ENCODE data around the gene SELENOV. TPM values are rescaled to one million over a fixed set of nuclear protein-coding genes. Genes with fewer than 3 reads are reported as not detected.

The SELENOV gene
- total RNA-seq, 3 donors from 2014 or later = not detected

DNA sequence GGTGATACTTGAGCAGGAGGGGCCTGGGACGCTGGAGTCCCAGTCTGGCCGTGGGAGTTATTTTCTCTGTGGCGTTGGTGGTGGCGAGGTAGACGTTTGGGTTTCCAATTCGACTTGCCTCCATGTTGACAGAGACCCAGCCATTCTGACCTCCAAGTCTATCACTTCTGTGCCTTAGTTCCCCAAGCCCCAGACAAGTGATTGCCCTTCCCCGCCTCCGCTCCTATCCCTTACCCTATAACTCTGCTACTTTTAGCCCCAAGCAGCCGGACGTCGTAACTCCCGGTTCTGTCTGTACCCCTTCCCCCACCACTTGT, 33.8 kb upstream of the SELENOV start:
- H3K27ac ChIP-seq = peak overlapping the region; percentile 86 to 88
- intact Hi-C loops (cut with DNase I; ENCODE audit: low total_unique reads) = no loop called here

DNA sequence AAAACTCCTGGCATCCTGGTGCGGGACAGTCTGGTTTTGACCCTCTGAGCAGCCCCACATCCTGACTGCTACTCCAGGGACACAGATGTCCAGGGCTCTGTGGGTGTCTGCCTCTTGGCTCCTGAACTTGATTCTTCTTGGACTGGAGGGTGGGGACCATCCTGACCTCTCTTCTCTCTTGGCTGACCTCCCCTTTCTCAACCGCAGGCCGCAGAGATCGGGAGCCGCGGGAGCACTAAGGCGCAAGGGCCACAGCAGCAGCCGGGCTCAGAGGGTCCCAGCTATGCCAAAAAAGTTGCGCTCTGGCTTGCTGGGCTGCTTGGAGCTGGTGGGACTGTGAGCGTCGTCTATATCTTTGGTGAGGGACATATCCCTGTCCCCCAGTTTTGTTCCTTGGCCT, 33.3 kb upstream of the SELENOV start:
- H3K27ac ChIP-seq = no peak overlapping the region
- intact Hi-C loops (cut with DNase I; ENCODE audit: low total_unique reads) = no loop called here
- peak overlapping the region; percentile 63 to 96 (median 92) for H3K4me3 ChIP-seq

More for the DNA sequence above, 33.8 kb upstream of the SELENOV start:
- no peak for DNase-seq (ENCODE audit: low spot score in 2 of 2)
- Histone ChIP-seq H3K36me3 (no peaks in the 10 kb centered on the region), H3K27me3 (no peaks in the 10 kb centered on the region), H3K4me3 (peak overlapping the region; percentile 63 to 96 (median 92)), H3K9me3 (no peaks in the 10 kb centered on the region), H3K4me1 (peaks cover 4 to 8% of the 10 kb centered on the region in 2 donors)
- TF ChIP-seq POLR2A (IDR thresholded peaks at IDR 0.05) (no peak), POLR2AphosphoS5 (IDR thresholded peaks at IDR 0.05) (no peak)
- TF ChIP-seq, protein P1, sequence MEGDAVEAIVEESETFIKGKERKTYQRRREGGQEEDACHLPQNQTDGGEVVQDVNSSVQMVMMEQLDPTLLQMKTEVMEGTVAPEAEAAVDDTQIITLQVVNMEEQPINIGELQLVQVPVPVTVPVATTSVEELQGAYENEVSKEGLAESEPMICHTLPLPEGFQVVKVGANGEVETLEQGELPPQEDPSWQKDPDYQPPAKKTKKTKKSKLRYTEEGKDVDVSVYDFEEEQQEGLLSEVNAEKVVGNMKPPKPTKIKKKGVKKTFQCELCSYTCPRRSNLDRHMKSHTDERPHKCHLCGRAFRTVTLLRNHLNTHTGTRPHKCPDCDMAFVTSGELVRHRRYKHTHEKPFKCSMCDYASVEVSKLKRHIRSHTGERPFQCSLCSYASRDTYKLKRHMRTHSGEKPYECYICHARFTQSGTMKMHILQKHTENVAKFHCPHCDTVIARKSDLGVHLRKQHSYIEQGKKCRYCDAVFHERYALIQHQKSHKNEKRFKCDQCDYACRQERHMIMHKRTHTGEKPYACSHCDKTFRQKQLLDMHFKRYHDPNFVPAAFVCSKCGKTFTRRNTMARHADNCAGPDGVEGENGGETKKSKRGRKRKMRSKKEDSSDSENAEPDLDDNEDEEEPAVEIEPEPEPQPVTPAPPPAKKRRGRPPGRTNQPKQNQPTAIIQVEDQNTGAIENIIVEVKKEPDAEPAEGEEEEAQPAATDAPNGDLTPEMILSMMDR (IDR thresholded peaks at IDR 0.05) = no peak

DNA sequence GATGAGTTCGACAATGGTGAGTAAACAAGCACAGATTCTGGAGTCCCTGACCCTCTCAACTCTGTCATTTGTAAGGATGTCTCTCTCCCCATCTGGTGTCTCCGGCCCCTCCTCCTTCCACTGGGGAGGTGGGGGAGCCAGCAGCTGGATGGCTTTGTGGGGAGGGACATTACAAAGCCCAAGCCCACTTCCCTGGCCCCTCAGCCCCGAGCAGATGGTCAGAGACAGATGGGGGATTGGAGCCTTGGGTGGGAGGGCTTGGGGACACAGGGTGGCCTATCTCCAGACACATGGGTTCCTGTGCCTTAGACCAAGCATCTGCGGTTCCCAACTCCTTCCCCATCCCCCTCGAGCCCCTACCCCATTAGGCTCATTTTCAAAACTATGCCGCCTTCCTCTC, 31.8 kb upstream of the SELENOV start:
- peaks cover 4 to 8% of the 10 kb centered on the region in 2 donors for H3K4me1 ChIP-seq
- peaks cover 2% of the 10 kb centered on the region for H3K36me3 ChIP-seq
- TF ChIP-seq POLR2AphosphoS5 (IDR thresholded peaks at IDR 0.05) = no peak
- no peak for TF ChIP-seq POLR2A (IDR thresholded peaks at IDR 0.05)
- TF ChIP-seq, protein P1 (IDR thresholded peaks at IDR 0.05) = no peak
- no peaks in the 10 kb centered on the region for H3K9me3 ChIP-seq
- H3K27ac ChIP-seq = no peak overlapping the region
- intact Hi-C loops (cut with DNase I; ENCODE audit: low total_unique reads) = no loop called here
- no peaks in the 10 kb centered on the region for H3K27me3 ChIP-seq
- H3K4me3 ChIP-seq = no peak overlapping the region
- DNase-seq (ENCODE audit: low spot score in 2 of 2) = no peak

More for the DNA sequence above, 33.3 kb upstream of the SELENOV start:
- H3K27me3 ChIP-seq = no peaks in the 10 kb centered on the region
- H3K4me1 ChIP-seq = peaks cover 4 to 8% of the 10 kb centered on the region in 2 donors
- H3K9me3 ChIP-seq = no peaks in the 10 kb centered on the region
- TF ChIP-seq POLR2A (IDR thresholded peaks at IDR 0.05) (no peak), POLR2AphosphoS5 (IDR thresholded peaks at IDR 0.05) (no peak)
- TF ChIP-seq, protein P1 (IDR thresholded peaks at IDR 0.05) = no peak
- H3K36me3 ChIP-seq = no peaks in the 10 kb centered on the region
- no peak for DNase-seq (ENCODE audit: low spot score in 2 of 2)

DNA sequence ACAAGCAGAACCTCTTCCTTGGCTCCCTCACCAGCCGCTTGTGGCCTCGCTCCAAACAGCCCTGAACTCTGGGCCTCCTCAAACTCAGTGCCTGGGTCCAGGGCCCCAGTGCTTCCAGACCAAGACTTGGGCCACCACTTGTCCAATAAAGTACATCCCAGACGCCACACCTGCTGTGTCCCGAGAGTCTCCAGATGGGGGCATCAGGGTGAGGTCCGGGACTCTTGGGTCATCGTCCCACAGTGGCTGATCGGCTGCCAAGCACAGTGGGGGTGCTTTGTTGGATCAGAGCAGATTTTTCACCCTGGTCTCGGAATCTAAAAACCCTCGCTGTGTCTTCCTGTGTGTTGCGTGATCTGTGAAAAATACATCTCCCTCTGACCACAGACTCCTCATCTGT, 25.2 kb upstream of the SELENOV start:
- intact Hi-C loops (cut with DNase I; ENCODE audit: low total_unique reads) = no loop called here
- Histone ChIP-seq H3K36me3 (peaks cover 19% of the 10 kb centered on the region), H3K27me3 (no peaks in the 10 kb centered on the region), H3K4me3 (no peak overlapping the region), H3K27ac (no peak overlapping the region), H3K4me1 (no peaks in the 10 kb centered on the region), H3K9me3 (no peaks in the 10 kb centered on the region)
- TF ChIP-seq POLR2AphosphoS5 (IDR thresholded peaks at IDR 0.05) (no peak), POLR2A (IDR thresholded peaks at IDR 0.05) (no peak)
- TF ChIP-seq, protein P1 (IDR thresholded peaks at IDR 0.05) = no peak
- DNase-seq (ENCODE audit: low spot score in 2 of 2) = no peak

DNA sequence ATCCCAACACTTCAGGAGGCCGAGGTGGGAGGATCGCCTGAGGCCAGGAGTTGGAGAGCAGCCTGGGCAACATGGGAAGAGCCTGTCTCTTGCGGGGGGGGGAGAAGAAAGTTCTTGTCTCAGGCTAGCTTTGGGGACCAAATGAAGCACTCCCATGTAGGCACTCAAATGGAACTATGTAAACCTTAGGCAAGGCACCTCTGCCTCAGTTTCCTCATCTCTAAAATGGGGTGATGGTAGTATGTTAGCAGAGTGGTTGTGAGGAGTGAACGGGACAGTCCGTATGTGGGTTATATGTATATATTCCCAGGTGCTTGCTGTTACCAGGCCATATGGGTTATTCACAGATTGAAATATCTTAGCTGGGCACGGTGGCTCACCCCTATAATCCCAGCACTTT, 22.7 kb upstream of the SELENOV start:
- Histone ChIP-seq H3K9me3 (no peaks in the 10 kb centered on the region), H3K4me3 (no peak overlapping the region), H3K4me1 (no peaks in the 10 kb centered on the region), H3K36me3 (peaks cover 19% of the 10 kb centered on the region), H3K27me3 (peaks cover 0 to 14% of the 10 kb centered on the region in 2 donors), H3K27ac (no peak overlapping the region)
- DNase-seq (ENCODE audit: low spot score in 2 of 2) = no peak
- TF ChIP-seq POLR2A (IDR thresholded peaks at IDR 0.05) (no peak), POLR2AphosphoS5 (IDR thresholded peaks at IDR 0.05) (no peak)
- TF ChIP-seq, protein P1 (IDR thresholded peaks at IDR 0.05) = no peak
- intact Hi-C loops (cut with DNase I; ENCODE audit: low total_unique reads) = no loop called here

Measured in breast epithelium (tissue), 4 donors.